Body of pancreas (tissue), 4 donors: ENCODE results near the gene MEF2B. TPM values are rescaled to one million over a fixed set of nuclear protein-coding genes. Genes with fewer than 3 reads are reported as not detected.
"Not testable (repeated sequence)": the region's sequence is repeated elsewhere in the genome, so short reads cannot be mapped to it uniquely, and the experiment has no call there.

ENCODE experiments used
- ATAC-seq: fragments of 150-250 bp; one replicate; pipeline ENCODE4 v1.9.1; 2016
- DNase-seq, 4 donors: peaks; one replicate each; pipeline ENCODE4 v3.0.0-alpha.2; 2019
- H3K27ac ChIP-seq, 4 donors: fragments of 200-600 bp; sonication (generic); 1 replicate in 3 of 4; 2 replicates in 1 of 4; pipeline versions ENCODE4 v1.5.1 to v1.6.1; 2016 to 2019; ENCODE audit warnings: mild to moderate bottlenecking in 1 of 4, mixed read lengths in 1 of 4, moderate library complexity in 1 of 4
- H3K27me3 ChIP-seq, 2 donors: fragments of 200-600 bp; sonication (generic); one replicate each; pipeline ENCODE4 v1.6.0; 2016; ENCODE audit warnings: mild to moderate bottlenecking in 1 of 2
- H3K36me3 ChIP-seq, 2 donors: fragments of 200-600 bp; sonication (generic); replicated peaks in 1 of 2; 2 replicates each; pipeline ENCODE4 v1.5.1; 2016; ENCODE audit warnings: low read depth in 2 of 2; ENCODE audit not compliant: insufficient read depth in 1 of 2
- H3K4me1 ChIP-seq: fragments of 200-600 bp; sonication (generic); one replicate; pipeline ENCODE4 v1.6.0; 2016
- H3K4me3 ChIP-seq, 2 donors: fragments of 200-600 bp; sonication (generic); 1 replicate in 1 of 2; 2 replicates in 1 of 2; pipeline ENCODE4 v1.5.1; 2016 to 2019
- H3K9me3 ChIP-seq, 3 donors: fragments of 200-600 bp; sonication (generic); 1 replicate in 2 of 3; 2 replicates in 1 of 3; pipeline ENCODE4 v1.5.1; 2016
- POLR2A ChIP-seq, 3 donors: fragments of 450-650 bp; IDR thresholded peaks; one replicate each; pipeline ENCODE4 v1.6.1; 2016; ENCODE audit warnings: antibody characterized with exemption in 3 of 3, mild to moderate bottlenecking in 2 of 3
- WGBS, 2 donors: methylation state at CpG; one replicate each; pipeline ENCODE4 v1.1.5; 2017; 5-methylcytosine and 5-hydroxymethylcytosine counted together
- intact Hi-C: fragments of 100-400 bp; cut with DNase I; formaldehyde crosslinking; loops from one replicate; pipeline ENCODE4 v1.15.1; 2023
- total RNA-seq, 2 donors: library from RNA; depleted of rRNA; stranded (reverse); fragments of >200 nt; gene quantifications; one replicate each; pipeline ENCODE4 v1.1.0, GENCODE V29; 2016
- TF ChIP-seq, protein P1 (sequence below), 7 experiments: fragments of 450-650 bp in 4 of 7; fragments of 200-600 bp in 3 of 7; sonication (generic) in 3 of 7; IDR thresholded peaks; one replicate each; pipeline ENCODE4 v1.5.1; 2016 to 2019; ENCODE audit warnings: antibody characterized with exemption in 7 of 7

Gene MEF2B
- total RNA-seq, 2 donors from 2014 or later = not detected

- no peaks in the 10 kb centered on the region for H3K36me3 ChIP-seq
- H3K4me3 ChIP-seq = no peak overlapping the region
- H3K27ac ChIP-seq = no peak overlapping the region
- TF ChIP-seq, protein P1, sequence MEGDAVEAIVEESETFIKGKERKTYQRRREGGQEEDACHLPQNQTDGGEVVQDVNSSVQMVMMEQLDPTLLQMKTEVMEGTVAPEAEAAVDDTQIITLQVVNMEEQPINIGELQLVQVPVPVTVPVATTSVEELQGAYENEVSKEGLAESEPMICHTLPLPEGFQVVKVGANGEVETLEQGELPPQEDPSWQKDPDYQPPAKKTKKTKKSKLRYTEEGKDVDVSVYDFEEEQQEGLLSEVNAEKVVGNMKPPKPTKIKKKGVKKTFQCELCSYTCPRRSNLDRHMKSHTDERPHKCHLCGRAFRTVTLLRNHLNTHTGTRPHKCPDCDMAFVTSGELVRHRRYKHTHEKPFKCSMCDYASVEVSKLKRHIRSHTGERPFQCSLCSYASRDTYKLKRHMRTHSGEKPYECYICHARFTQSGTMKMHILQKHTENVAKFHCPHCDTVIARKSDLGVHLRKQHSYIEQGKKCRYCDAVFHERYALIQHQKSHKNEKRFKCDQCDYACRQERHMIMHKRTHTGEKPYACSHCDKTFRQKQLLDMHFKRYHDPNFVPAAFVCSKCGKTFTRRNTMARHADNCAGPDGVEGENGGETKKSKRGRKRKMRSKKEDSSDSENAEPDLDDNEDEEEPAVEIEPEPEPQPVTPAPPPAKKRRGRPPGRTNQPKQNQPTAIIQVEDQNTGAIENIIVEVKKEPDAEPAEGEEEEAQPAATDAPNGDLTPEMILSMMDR (IDR thresholded peaks at IDR 0.05) = no peak
- TF ChIP-seq POLR2A (IDR thresholded peaks at IDR 0.05) = no peak
- no peak for ATAC-seq
- no peak for DNase-seq
- intact Hi-C loops = no loop called here
- H3K27me3 ChIP-seq = no peaks in the 10 kb centered on the region
- H3K4me1 ChIP-seq = no peaks in the 10 kb centered on the region
- no peaks in the 10 kb centered on the region for H3K9me3 ChIP-seq
- whole genome bisulfite sequencing, 2 donors = 81 to 92% methylated on average over 9 of the region's 9 CpGs
These were observed 60.5 kb downstream of the MEF2B start for GRCh38 chr19:19109601-19110000.

DNA sequence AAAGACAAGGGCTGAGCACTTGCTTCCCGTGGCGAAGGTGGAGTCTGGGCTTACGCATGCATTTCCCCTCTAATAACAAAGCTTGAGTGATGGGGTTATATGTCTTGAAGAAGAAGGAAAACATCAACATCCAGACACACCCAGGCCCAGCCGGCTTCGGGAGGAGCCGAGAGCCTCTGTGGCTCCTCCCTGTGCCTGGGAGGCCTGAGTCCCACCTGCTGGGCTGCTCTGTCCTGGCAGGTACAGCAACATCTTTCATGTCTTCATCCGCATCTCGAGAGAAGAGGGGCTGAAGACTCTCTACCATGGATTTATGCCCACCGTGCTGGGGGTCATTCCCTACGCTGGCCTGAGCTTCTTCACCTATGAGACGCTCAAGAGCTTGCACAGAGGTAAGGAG is 62.4 kb downstream of the MEF2B start:
- Histone ChIP-seq H3K4me3 (no peak overlapping the region), H3K27me3 (no peaks in the 10 kb centered on the region), H3K36me3 (no peaks in the 10 kb centered on the region), H3K9me3 (no peaks in the 10 kb centered on the region), H3K4me1 (no peaks in the 10 kb centered on the region), H3K27ac (no peak overlapping the region)
- no peak for DNase-seq
- no peak for TF ChIP-seq POLR2A (IDR thresholded peaks at IDR 0.05)
- TF ChIP-seq, protein P1 (IDR thresholded peaks at IDR 0.05) = no peak
- intact Hi-C loops = no loop called here
- no peak for ATAC-seq
- WGBS, 2 donors = 88 to 93% methylated on average over 7 to 9 of the region's 11 CpGs

GRCh38 chr19:19106938-19107337 is 63.1 kb downstream of the MEF2B start:
- H3K9me3 ChIP-seq, H3K27ac ChIP-seq, DNase-seq, H3K4me1 ChIP-seq, H3K36me3 ChIP-seq, H3K4me3 ChIP-seq, H3K27me3 ChIP-seq, intact Hi-C loops, ATAC-seq: not testable (repeated sequence)
- 95 to 98% methylated on average over 4 to 7 of the region's 7 CpGs for WGBS, 2 donors

GRCh38 chr19:19106056-19106551 is 64.0 kb downstream of the MEF2B start:
- no peak for TF ChIP-seq POLR2A (IDR thresholded peaks at IDR 0.05)
- TF ChIP-seq, protein P1 (IDR thresholded peaks at IDR 0.05) = no peak
- 61 to 86% methylated on average over 19 to 25 of the region's 25 CpGs for WGBS, 2 donors
- Histone ChIP-seq H3K4me1 (no peaks in the 10 kb centered on the region), H3K4me3 (no peak overlapping the region), H3K9me3 (no peaks in the 10 kb centered on the region), H3K27me3 (no peaks in the 10 kb centered on the region), H3K27ac (no peak overlapping the region), H3K36me3 (no peaks in the 10 kb centered on the region)
- intact Hi-C loops = no loop called here
- no peak for DNase-seq
- ATAC-seq = no peak

GRCh38 chr19:19105365-19106055 is 64.6 kb downstream of the MEF2B start:
- Histone ChIP-seq H3K27me3 (no peaks in the 10 kb centered on the region), H3K4me1 (no peaks in the 10 kb centered on the region), H3K9me3 (no peaks in the 10 kb centered on the region), H3K36me3 (no peaks in the 10 kb centered on the region), H3K4me3 (no peak overlapping the region), H3K27ac (no peak overlapping the region)
- DNase-seq (peak in 3 of 4 donors; percentile 34 to 50 (median 47)), ATAC-seq (peak; percentile 51)
- intact Hi-C loops = no loop called here
- TF ChIP-seq, protein P1 (IDR thresholded peaks at IDR 0.05) = no peak
- no peak for TF ChIP-seq POLR2A (IDR thresholded peaks at IDR 0.05)
- WGBS, 2 donors = 68 to 70% methylated on average over 24 to 29 of the region's 36 CpGs
